Naive thymus-derived CD4-positive, alpha-beta T cell (primary cell): ENCODE results near the gene RPL11. TPM values are rescaled to one million over a fixed set of nuclear protein-coding genes. Genes with fewer than 3 reads are reported as not detected.
A peak's percentile ranks its signal among the peaks of the same experiment; 100 is the strongest.

Experiments used
- ATAC-seq: fragments of 150-1000 bp; cut with Tn5 transposase; 2 replicates; pipeline ENCODE4 v1.10.0; 2021; ENCODE audit warnings: mild to moderate bottlenecking, moderate library complexity
- CTCF ChIA-PET: fragments of 350-600 bp; sonication (Branson Sonifier 250); formaldehyde crosslinking; loops from one replicate; lab custom pipeline; 2021; ENCODE audit warnings: antibody characterized with exemption; lab: Charles Lee
- POLR2A ChIA-PET: fragments of 350-600 bp; sonication (Branson Sonifier 250); formaldehyde crosslinking; loops from one replicate; lab custom pipeline; 2021; ENCODE audit warnings: antibody characterized with exemption, inconsistent platforms; lab: Charles Lee
- DNase-seq, 9 donors: peaks; one replicate each; pipeline versions ENCODE4 v3.0.0 to v3.0.0-alpha.2; 2020 to 2022; ENCODE audit warnings: mixed read lengths in 1 of 9
- H3K27ac ChIP-seq: one replicate; pipeline ENCODE4 v1.7.0; 2013; ENCODE audit warnings: mild to moderate bottlenecking, low read depth, low read length, moderate library complexity
- H3K27me3 ChIP-seq, 2 donors: one replicate each; pipeline ENCODE4 v1.7.0; 2013; ENCODE audit warnings: low read length in 2 of 2, mild to moderate bottlenecking in 2 of 2, moderate library complexity in 2 of 2; ENCODE audit not compliant: control insufficient read depth in 2 of 2, insufficient read depth in 2 of 2
- H3K36me3 ChIP-seq, 3 experiments: 1 replicate in 2 of 3; 2 replicates in 1 of 3; pipeline ENCODE4 v1.7.0; 2013; ENCODE audit warnings: low read length in 3 of 3, mild to moderate bottlenecking in 3 of 3, moderate library complexity in 1 of 3; ENCODE audit not compliant: insufficient read depth in 3 of 3, control insufficient read depth in 2 of 3
- H3K4me1 ChIP-seq, 2 donors: one replicate each; pipeline ENCODE4 v1.7.0; 2013; ENCODE audit warnings: low read length in 2 of 2, mild to moderate bottlenecking in 2 of 2, moderate library complexity in 1 of 2; ENCODE audit not compliant: control insufficient read depth in 2 of 2, insufficient read depth in 2 of 2
- H3K4me3 ChIP-seq: 2 replicates; pipeline ENCODE4 v1.7.0; 2013; ENCODE audit warnings: mild to moderate bottlenecking, low read length
- H3K9me3 ChIP-seq, 3 experiments: 1 replicate in 2 of 3; 2 replicates in 1 of 3; pipeline ENCODE4 v1.7.0; 2013; ENCODE audit warnings: low read length in 3 of 3; ENCODE audit not compliant: control insufficient read depth in 2 of 3
- H3K27ac Mint-ChIP-seq, 9 donors: one replicate each; pipeline ENCODE4 v1.8.0; 2020 to 2022; ENCODE audit warnings: mixed read lengths in 9 of 9, mild to moderate bottlenecking in 8 of 9, moderate library complexity in 5 of 9, inconsistent platforms in 2 of 9
- H3K27me3 Mint-ChIP-seq, 5 donors: one replicate each; pipeline ENCODE4 v1.8.0; 2021 to 2022; ENCODE audit warnings: mixed read lengths in 5 of 5, mild to moderate bottlenecking in 1 of 5
- H3K36me3 Mint-ChIP-seq, 5 donors: one replicate each; pipeline ENCODE4 v1.8.0; 2020 to 2022; ENCODE audit warnings: mixed read lengths in 5 of 5, mild to moderate bottlenecking in 3 of 5, inconsistent platforms in 1 of 5
- H3K4me1 Mint-ChIP-seq, 7 donors: one replicate each; pipeline ENCODE4 v1.8.0; 2020 to 2022; ENCODE audit warnings: mixed read lengths in 7 of 7, mild to moderate bottlenecking in 3 of 7, inconsistent platforms in 1 of 7
- H3K4me3 Mint-ChIP-seq, 10 donors: one replicate each; pipeline ENCODE4 v1.8.0; 2020 to 2022; ENCODE audit warnings: mild to moderate bottlenecking in 10 of 10, mixed read lengths in 10 of 10, moderate library complexity in 6 of 10, inconsistent platforms in 2 of 10
- H3K9me3 Mint-ChIP-seq, 11 donors: one replicate each; pipeline ENCODE4 v1.8.0; 2020 to 2022; ENCODE audit warnings: mixed read lengths in 11 of 11, mild to moderate bottlenecking in 4 of 11, inconsistent platforms in 1 of 11, moderate library complexity in 1 of 11
- intact Hi-C, 2 donors: fragments of 100-400 bp; cut with micrococcal nuclease; formaldehyde crosslinking; loops; one replicate each; pipeline ENCODE4 v1.15.1; 2023
- polyA plus RNA-seq, 2 donors: library from polyadenylated mRNA; unstranded; fragments of 300-500 nt; fragmentation: Illumina TruSeq; gene quantifications; one replicate each; pipeline ENCODE4 v1.2.3, GENCODE V29; 2021
- total RNA-seq, 6 experiments: library from RNA in 5 of 6; stranded (reverse) in 5 of 6; gene quantifications; 1 replicate in 5 of 6; 2 replicates in 1 of 6; pipeline ENCODE4 v1.2.3 and lab custom pipeline; 2021 to 2026

RPL11 gene
- total and polyA plus RNA-seq, 7 experiments from 2014 or later: 1,206 to 2,420 (median 2,009) TPM

DNA sequence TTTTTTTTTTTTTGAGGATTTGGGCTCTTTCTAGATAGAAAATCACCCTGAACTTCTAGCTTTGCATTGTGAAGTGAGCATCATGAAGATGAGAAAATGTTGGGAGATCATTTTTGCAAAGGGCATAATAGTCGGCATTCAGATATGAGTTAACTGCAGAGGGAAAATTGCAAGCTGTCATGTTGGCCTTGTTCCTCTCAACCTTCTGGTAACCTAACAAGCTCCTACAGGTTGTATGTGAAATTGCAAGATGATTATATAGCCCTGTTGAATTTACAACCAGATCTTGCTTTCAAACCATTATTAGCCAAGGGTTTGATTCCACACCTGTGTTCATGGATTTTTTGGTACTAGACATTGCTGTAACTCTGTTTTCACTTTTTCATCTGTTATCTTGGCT is 53.9 kb downstream of the RPL11 start:
- Histone ChIP-seq H3K36me3 (peaks cover 0 to 19% (median 7%) of the 10 kb centered on the region in 3 experiments), H3K9me3 (no peaks in the 10 kb centered on the region), H3K4me1 (peaks cover 22 to 39% of the 10 kb centered on the region in 2 donors), H3K4me3 (no peak overlapping the region), H3K27ac (no peak overlapping the region), H3K27me3 (no peaks in the 10 kb centered on the region)
- ATAC-seq (no peak), DNase-seq (peak in 4 of 9 donors; percentile 5 to 30 (median 16))
- Mint-ChIP-seq H3K36me3 (peaks cover 0 to 9% (median 6%) of the 10 kb centered on the region in 5 donors), H3K27me3 (no peaks in the 10 kb centered on the region), H3K4me3 (peak overlapping the region; percentile 33 to 93 (median 90)), H3K27ac (peak overlapping the region in 8 of 9 donors; percentile 4 to 91 (median 68)), H3K9me3 (no peaks in the 10 kb centered on the region), H3K4me1 (peaks cover 41 to 62% (median 58%) of the 10 kb centered on the region in 7 donors)
- CTCF ChIA-PET: interaction anchor here (0.9 to 1.1 kb wide), 2 partner anchors 25 to 35 kb away, joined by 3 read pairs; no protein-coding TSS in a partner anchor
- intact Hi-C loops: loop anchor here (2.0 to 10.0 kb wide), 2 partner anchors 191 kb away; partner anchors contain the start of gene ID3 (in 1 of the 2)
- POLR2A ChIA-PET: interaction anchor here (0.7 to 4.5 kb wide), 4 partner anchors 12 to 162 kb away, joined by 3 to 30 read pairs (median 3); partner anchors contain the start of gene RPL11

Other genes with a start within 250 kb of the RPL11 start
- 1 to 10 TPM in 4 of 5 experiments, under 1 TPM in 1; 0.12 to 8.8 (median 1.7) TPM for gene ASAP3, start 207.6 kb upstream of the RPL11 start, total RNA-seq
- under 1 TPM; 0.26 to 0.47 TPM for gene ASAP3, start 207.6 kb upstream of the RPL11 start, polyA plus RNA-seq
- gene E2F2, start 160.6 kb upstream of the RPL11 start, total RNA-seq: 10 to 100 TPM in 1 of 5 experiments, 1 to 10 TPM in 1, under 1 TPM in 2, not detected in 1; 0.14 to 65.7 (median 2.5) TPM
- not detected for gene E2F2, start 160.6 kb upstream of the RPL11 start, polyA plus RNA-seq
- 10 to 100 TPM; 14.8 to 89.4 (median 34.1) TPM for gene ID3, start 132.3 kb upstream of the RPL11 start, total RNA-seq
- 10 to 100 TPM; 13.0 to 28.3 TPM for gene ID3, start 132.3 kb upstream of the RPL11 start, polyA plus RNA-seq
- 10 to 100 TPM; 28.0 to 36.1 (median 30.4) TPM for gene ELOA, start 51.7 kb downstream of the RPL11 start, total RNA-seq
- 10 to 100 TPM; 20.3 to 30.8 TPM for gene ELOA, start 51.7 kb downstream of the RPL11 start, polyA plus RNA-seq
- gene PITHD1, start 86.6 kb downstream of the RPL11 start, total RNA-seq: 10 to 100 TPM; 57.6 to 81.9 (median 76.0) TPM
- gene PITHD1, start 86.6 kb downstream of the RPL11 start, polyA plus RNA-seq: 10 to 100 TPM; 82.2 to 88.9 TPM
- gene LYPLA2, start 99.3 kb downstream of the RPL11 start, total RNA-seq: 10 to 100 TPM; 40.7 to 83.8 (median 48.2) TPM
- gene LYPLA2, start 99.3 kb downstream of the RPL11 start, polyA plus RNA-seq: 100 to 1,000 TPM in 1 of 2 donors, 10 to 100 TPM in 1; 83.9 to 124 TPM
- gene GALE, start 108.9 kb downstream of the RPL11 start, total RNA-seq: 10 to 100 TPM in 4 of 5 experiments, 1 to 10 TPM in 1; 8.1 to 21.4 (median 12.7) TPM
- gene GALE, start 108.9 kb downstream of the RPL11 start, polyA plus RNA-seq: 10 to 100 TPM in 1 of 2 donors, 1 to 10 TPM in 1; 8.5 to 11.5 TPM
- gene HMGCL, start 133.6 kb downstream of the RPL11 start, total RNA-seq: 10 to 100 TPM; 16.2 to 38.9 (median 27.3) TPM
- gene HMGCL, start 133.6 kb downstream of the RPL11 start, polyA plus RNA-seq: 10 to 100 TPM; 35.3 to 38.5 TPM
- 10 to 100 TPM in 3 of 5 experiments, 1 to 10 TPM in 2; 4.9 to 62.7 (median 16.3) TPM for gene FUCA1, start 176.5 kb downstream of the RPL11 start, total RNA-seq
- 10 to 100 TPM; 11.5 to 18.2 TPM for gene FUCA1, start 176.5 kb downstream of the RPL11 start, polyA plus RNA-seq
- 1 to 10 TPM in 1 of 5 experiments, under 1 TPM in 4; 0.05 to 2.8 (median 0.24) TPM for gene CNR2, start 221.6 kb downstream of the RPL11 start, total RNA-seq
- under 1 TPM in 1 of 2 donors, not detected in 1; 0.17 TPM for gene CNR2, start 221.6 kb downstream of the RPL11 start, polyA plus RNA-seq